Mucosa of descending colon (tissue), 3 donors: ENCODE results near the gene MTF1. TPM values are rescaled to one million over a fixed set of nuclear protein-coding genes. Genes with fewer than 3 reads are reported as not detected.

Source experiments
- ATAC-seq: fragments of 200-7000 bp; cut with Tn5 transposase; one replicate; pipeline ENCODE4 v1.9.1; 2020; ENCODE audit warnings: mild to moderate bottlenecking, moderate library complexity
- DNase-seq, 3 donors: peaks; one replicate each; pipeline ENCODE4 v3.0.0-alpha.2; 2020
- H3K36me3 ChIP-seq: fragments of 200-600 bp; one replicate; pipeline ENCODE4 v1.8.0; 2021; ENCODE audit warnings: low read depth, mild to moderate bottlenecking
- H3K4me1 ChIP-seq: fragments of 200-600 bp; one replicate; pipeline ENCODE4 v1.8.0; 2021; ENCODE audit warnings: low read depth, mild to moderate bottlenecking
- H3K4me3 ChIP-seq: fragments of 200-600 bp; one replicate; pipeline ENCODE4 v1.8.0; 2021; ENCODE audit warnings: mild to moderate bottlenecking
- H3K9me3 ChIP-seq: fragments of 200-600 bp; one replicate; pipeline ENCODE4 v1.8.0; 2021; ENCODE audit warnings: mild to moderate bottlenecking
- intact Hi-C, 2 donors: fragments of 100-400 bp; cut with DNase I in 1 of 2; cut with micrococcal nuclease in 1 of 2; formaldehyde crosslinking; loops; one replicate each; pipeline versions ENCODE4 v1.11.0 to v1.11.1; 2022; cut with DNase I, micrococcal nuclease
- total RNA-seq, 3 donors: library from RNA; stranded (reverse); fragmentation: NEBNext Ultra II Directional in 2 of 3; extraction: Animal tissue kit (Norgen Biotek cat#: 25700) in 2 of 3; gene quantifications; one replicate each; pipeline versions ENCODE4 v1.2.1 to v1.2.4, GENCODE V29; 2021 to 2023
- TF ChIP-seq, protein P1 (sequence below): fragments of 200-600 bp; IDR thresholded peaks from one replicate; pipeline ENCODE4 v1.8.0; 2022; ENCODE audit warnings: antibody characterized with exemption, mild to moderate bottlenecking
- donor health status: DM: no; HTN: no; CAD: no; lungs with moderate emphysema.
- donor health status: DM: no; HTN: no; CAD: no.
- donor health status: DM: no; HTN: yes; CAD: no.

The MTF1 gene
- total RNA-seq, 3 donors from 2014 or later, result 30.6 to 42.8 (median 35.2) TPM

DNA sequence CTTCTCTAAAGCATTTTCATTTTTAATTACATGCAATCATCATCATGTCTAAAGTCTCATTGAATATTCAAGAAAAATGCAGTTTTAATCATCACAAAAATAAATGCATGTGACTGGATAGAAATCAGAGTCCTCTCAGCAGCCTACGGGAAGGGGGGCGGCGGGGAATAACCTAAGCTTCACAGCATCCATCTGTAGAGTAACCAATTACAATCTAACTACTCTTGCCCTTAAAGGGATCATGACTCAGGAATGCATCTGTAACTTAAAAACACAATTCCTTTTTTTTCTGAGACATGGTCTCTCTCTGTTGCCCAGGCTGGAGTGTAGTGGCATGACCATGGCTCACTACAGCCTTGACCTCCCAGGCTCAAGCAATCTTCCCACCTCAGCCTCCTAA, 22.6 kb downstream of the MTF1 start:
- intact Hi-C loops, result no loop called here
- no peak for DNase-seq
- H3K4me1 ChIP-seq, result no peaks in the 10 kb centered on the region
- H3K9me3 ChIP-seq, result no peaks in the 10 kb centered on the region
- no peak overlapping the region for H3K4me3 ChIP-seq
- H3K36me3 ChIP-seq, result no peaks in the 10 kb centered on the region
- TF ChIP-seq, protein P1, sequence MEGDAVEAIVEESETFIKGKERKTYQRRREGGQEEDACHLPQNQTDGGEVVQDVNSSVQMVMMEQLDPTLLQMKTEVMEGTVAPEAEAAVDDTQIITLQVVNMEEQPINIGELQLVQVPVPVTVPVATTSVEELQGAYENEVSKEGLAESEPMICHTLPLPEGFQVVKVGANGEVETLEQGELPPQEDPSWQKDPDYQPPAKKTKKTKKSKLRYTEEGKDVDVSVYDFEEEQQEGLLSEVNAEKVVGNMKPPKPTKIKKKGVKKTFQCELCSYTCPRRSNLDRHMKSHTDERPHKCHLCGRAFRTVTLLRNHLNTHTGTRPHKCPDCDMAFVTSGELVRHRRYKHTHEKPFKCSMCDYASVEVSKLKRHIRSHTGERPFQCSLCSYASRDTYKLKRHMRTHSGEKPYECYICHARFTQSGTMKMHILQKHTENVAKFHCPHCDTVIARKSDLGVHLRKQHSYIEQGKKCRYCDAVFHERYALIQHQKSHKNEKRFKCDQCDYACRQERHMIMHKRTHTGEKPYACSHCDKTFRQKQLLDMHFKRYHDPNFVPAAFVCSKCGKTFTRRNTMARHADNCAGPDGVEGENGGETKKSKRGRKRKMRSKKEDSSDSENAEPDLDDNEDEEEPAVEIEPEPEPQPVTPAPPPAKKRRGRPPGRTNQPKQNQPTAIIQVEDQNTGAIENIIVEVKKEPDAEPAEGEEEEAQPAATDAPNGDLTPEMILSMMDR, result no peak
- ATAC-seq, result no peak

DNA sequence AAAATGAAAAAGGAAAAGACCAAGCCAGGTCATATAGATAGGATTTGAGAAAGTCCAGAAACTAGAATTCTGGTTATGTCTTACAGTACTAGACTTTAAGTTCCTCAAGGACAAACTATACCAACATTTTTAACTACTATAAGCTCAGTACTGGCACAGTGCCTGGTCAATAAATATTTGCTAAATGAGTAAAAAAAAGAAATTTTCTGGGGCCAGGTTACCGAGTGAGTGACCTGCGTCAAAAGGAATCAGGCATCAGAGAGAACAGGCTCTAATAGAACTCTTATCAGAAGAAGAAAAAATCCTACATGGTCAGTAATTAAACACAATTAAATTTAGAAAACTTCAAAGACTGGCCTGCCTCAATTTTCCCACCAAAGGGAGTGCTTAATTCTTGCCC, 27.6 kb downstream of the MTF1 start:
- no peaks in the 10 kb centered on the region for H3K36me3 ChIP-seq
- TF ChIP-seq, protein P1, result no peak
- H3K4me3 ChIP-seq, result no peak overlapping the region
- H3K4me1 ChIP-seq, result no peaks in the 10 kb centered on the region
- no peak for ATAC-seq
- H3K9me3 ChIP-seq, result no peaks in the 10 kb centered on the region
- DNase-seq, result no peak
- intact Hi-C loops, result no loop called here

DNA sequence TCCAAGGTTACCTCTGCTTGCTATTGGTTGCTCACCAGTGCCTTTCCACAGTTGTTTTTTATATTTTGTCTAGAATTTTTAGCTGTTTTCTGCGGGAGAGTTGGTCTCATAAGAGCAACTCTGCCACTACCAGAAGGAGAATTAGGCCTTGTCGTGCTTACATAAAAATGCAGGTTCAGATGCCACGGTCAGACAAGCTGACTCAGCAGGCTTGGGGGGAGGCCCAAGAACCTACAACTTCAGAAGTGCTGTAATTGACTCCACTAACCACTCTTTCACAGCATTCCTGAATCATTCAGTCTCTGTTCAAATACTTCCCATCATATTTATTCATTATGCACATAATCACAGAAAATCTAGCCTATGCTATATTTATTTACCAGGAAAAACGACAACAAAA, 28.3 kb downstream of the MTF1 start:
- no peaks in the 10 kb centered on the region for H3K9me3 ChIP-seq
- no peaks in the 10 kb centered on the region for H3K36me3 ChIP-seq
- no peak for DNase-seq
- no peak for ATAC-seq
- no peaks in the 10 kb centered on the region for H3K4me1 ChIP-seq
- TF ChIP-seq, protein P1, result no peak
- intact Hi-C loops, result no loop called here
- no peak overlapping the region for H3K4me3 ChIP-seq

DNA sequence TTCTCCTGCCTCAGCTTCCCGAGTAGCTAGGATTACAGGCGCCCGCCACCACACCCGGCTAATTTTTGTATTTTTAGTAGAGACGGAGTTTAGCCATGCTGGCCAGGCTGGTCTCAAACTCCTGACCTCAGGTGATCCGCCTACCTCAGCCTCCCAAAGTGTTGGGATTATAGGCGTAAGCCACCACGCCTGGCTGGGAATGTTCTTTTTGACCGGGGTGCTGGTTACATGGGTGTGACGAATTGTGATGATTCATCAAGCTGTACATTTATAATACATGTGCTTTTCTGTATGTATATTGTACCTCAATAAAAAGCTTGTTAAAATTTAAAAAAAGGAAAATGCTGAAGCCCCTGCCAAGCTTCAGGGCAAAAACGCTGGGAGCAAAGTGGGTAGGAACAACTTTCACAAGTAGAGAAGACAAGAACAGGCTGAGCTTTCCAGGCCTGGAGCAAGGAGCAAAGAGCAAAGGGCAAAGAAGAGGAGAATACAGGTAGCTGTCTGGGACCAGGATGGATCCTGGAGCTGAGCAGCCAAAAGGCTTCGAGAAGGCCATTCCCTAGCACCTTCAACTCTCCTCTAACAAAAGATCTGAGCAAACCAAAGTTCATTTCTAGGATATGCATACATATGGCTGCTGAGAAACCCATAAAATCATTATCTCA, 30.9 kb downstream of the MTF1 start:
- intact Hi-C loops, result no loop called here
- H3K4me3 ChIP-seq, result no peak overlapping the region
- TF ChIP-seq, protein P1, result no peak
- DNase-seq (peak; percentile 28 to 54 (median 39)), ATAC-seq (peak; percentile 94)
- H3K36me3 ChIP-seq, result no peaks in the 10 kb centered on the region
- no peaks in the 10 kb centered on the region for H3K9me3 ChIP-seq
- H3K4me1 ChIP-seq, result no peaks in the 10 kb centered on the region

DNA sequence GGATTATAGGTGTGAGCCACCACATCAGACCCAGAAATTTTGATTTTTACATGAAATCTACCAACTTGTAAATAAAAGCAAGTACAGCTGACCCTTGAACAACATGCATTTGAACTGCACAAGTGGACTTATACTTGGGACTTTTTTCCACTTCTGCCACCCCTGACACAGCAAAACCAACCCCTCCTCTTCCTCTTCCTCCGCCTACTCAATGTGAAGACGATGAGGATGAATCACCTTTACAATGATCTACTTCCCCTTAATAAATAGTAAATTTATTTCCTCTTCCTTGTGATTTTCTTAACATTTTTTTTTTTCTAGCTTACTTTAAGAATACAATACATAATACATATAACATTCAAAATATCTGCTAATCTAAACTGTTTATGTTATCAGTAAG, 33.9 kb downstream of the MTF1 start:
- intact Hi-C loops, result no loop called here
- Histone ChIP-seq H3K9me3 (no peaks in the 10 kb centered on the region), H3K36me3 (peaks cover 5% of the 10 kb centered on the region), H3K4me1 (no peaks in the 10 kb centered on the region), H3K4me3 (no peak overlapping the region)
- no peak for ATAC-seq
- DNase-seq, result no peak
- TF ChIP-seq, protein P1, result no peak

DNA sequence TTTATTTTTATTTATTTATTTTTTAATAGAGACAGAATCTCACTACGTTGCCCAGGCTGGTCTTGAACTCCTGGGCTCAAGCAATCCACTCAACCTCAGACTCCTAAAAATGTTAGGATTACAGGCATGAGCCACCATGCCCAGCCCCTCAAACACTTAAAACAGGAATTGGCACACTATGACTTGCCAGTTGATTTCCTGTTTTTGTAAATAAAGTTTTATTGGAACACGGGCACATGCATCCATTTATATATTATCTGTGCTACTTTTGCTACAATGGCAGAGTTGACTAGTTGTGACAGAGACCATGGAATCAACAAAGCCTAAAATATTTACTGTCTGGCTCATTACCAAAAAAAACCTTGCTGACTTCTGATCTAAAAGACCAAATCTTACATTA, 35.4 kb downstream of the MTF1 start:
- Histone ChIP-seq H3K9me3 (no peaks in the 10 kb centered on the region), H3K36me3 (peaks cover 5% of the 10 kb centered on the region), H3K4me3 (no peak overlapping the region), H3K4me1 (no peaks in the 10 kb centered on the region)
- TF ChIP-seq, protein P1, result no peak
- no peak for DNase-seq
- intact Hi-C loops, result no loop called here
- no peak for ATAC-seq
